ENCODE data around the gene ARHGAP32.

The ARHGAP32 gene

GRCh38 chr11:128938156-128938885 is 253.8 kb downstream of the ARHGAP32 start:
- DNase-seq (ENCODE audit: low read depth in 1 of 2, low spot score in 1 of 2): no peak

GRCh38 chr11:128937480-128937879 is 254.6 kb downstream of the ARHGAP32 start:
- in situ Hi-C loops (cut with HindIII; ENCODE audit: low pct_unique_long_range_greater_than_20kb, low sequenced_read_pairs): no loop called here
- no peak for DNase-seq (ENCODE audit: low read depth in 1 of 2, low spot score in 1 of 2)
- no peak for TF ChIP-seq JUND (IDR thresholded peaks at IDR 0.05; ENCODE audit: low read depth)

More at GRCh38 chr11:128938156-128938885, 253.8 kb downstream of the ARHGAP32 start:
- no peak for TF ChIP-seq JUND (IDR thresholded peaks at IDR 0.05; ENCODE audit: low read depth)
- in situ Hi-C loops (cut with HindIII; ENCODE audit: low pct_unique_long_range_greater_than_20kb, low sequenced_read_pairs): no loop called here

GRCh38 chr11:128936606-128937251 is 255.4 kb downstream of the ARHGAP32 start:
- in situ Hi-C loops (cut with HindIII; ENCODE audit: low pct_unique_long_range_greater_than_20kb, low sequenced_read_pairs): no loop called here

GRCh38 chr11:128934926-128935325 is 257.2 kb downstream of the ARHGAP32 start:
- in situ Hi-C loops (cut with HindIII; ENCODE audit: low pct_unique_long_range_greater_than_20kb, low sequenced_read_pairs): no loop called here
- DNase-seq (ENCODE audit: low read depth in 1 of 2, low spot score in 1 of 2): no peak
- no peak for TF ChIP-seq JUND (IDR thresholded peaks at IDR 0.05; ENCODE audit: low read depth)

More at GRCh38 chr11:128936606-128937251, 255.4 kb downstream of the ARHGAP32 start:
- no peak for TF ChIP-seq JUND (IDR thresholded peaks at IDR 0.05; ENCODE audit: low read depth)
- no peak for DNase-seq (ENCODE audit: low read depth in 1 of 2, low spot score in 1 of 2)

- no peak for TF ChIP-seq JUND (IDR thresholded peaks at IDR 0.05; ENCODE audit: low read depth)
- in situ Hi-C loops (cut with HindIII; ENCODE audit: low pct_unique_long_range_greater_than_20kb, low sequenced_read_pairs): no loop called here
- DNase-seq (ENCODE audit: low read depth in 1 of 2, low spot score in 1 of 2): no peak
Measured at GRCh38 chr11:128934351-128934750, 257.8 kb downstream of the ARHGAP32 start.

GRCh38 chr11:128933481-128934178 is 258.5 kb downstream of the ARHGAP32 start:
- no peak for DNase-seq (ENCODE audit: low read depth in 1 of 2, low spot score in 1 of 2)
- in situ Hi-C loops (cut with HindIII; ENCODE audit: low pct_unique_long_range_greater_than_20kb, low sequenced_read_pairs): no loop called here
- no peak for TF ChIP-seq JUND (IDR thresholded peaks at IDR 0.05; ENCODE audit: low read depth)

- in situ Hi-C loops (cut with HindIII; ENCODE audit: low pct_unique_long_range_greater_than_20kb, low sequenced_read_pairs): no loop called here
- no peak for TF ChIP-seq JUND (IDR thresholded peaks at IDR 0.05; ENCODE audit: low read depth)
- no peak for DNase-seq (ENCODE audit: low read depth in 1 of 2, low spot score in 1 of 2)
Measured at GRCh38 chr11:128931668-128932067, 260.5 kb downstream of the ARHGAP32 start.

GRCh38 chr11:128931066-128931465 is 261.1 kb downstream of the ARHGAP32 start:
- DNase-seq (ENCODE audit: low read depth in 1 of 2, low spot score in 1 of 2): no peak
- no peak for TF ChIP-seq JUND (IDR thresholded peaks at IDR 0.05; ENCODE audit: low read depth)
- in situ Hi-C loops (cut with HindIII; ENCODE audit: low pct_unique_long_range_greater_than_20kb, low sequenced_read_pairs): no loop called here

GRCh38 chr11:128929991-128930390 is 262.1 kb downstream of the ARHGAP32 start:
- no peak for TF ChIP-seq JUND (IDR thresholded peaks at IDR 0.05; ENCODE audit: low read depth)
- in situ Hi-C loops (cut with HindIII; ENCODE audit: low pct_unique_long_range_greater_than_20kb, low sequenced_read_pairs): no loop called here
- no peak for DNase-seq (ENCODE audit: low read depth in 1 of 2, low spot score in 1 of 2)

GRCh38 chr11:128929468-128929867 is 262.7 kb downstream of the ARHGAP32 start:
- TF ChIP-seq JUND (IDR thresholded peaks at IDR 0.05; ENCODE audit: low read depth): no peak

GRCh38 chr11:128928400-128928799 is 263.7 kb downstream of the ARHGAP32 start:
- in situ Hi-C loops (cut with HindIII; ENCODE audit: low pct_unique_long_range_greater_than_20kb, low sequenced_read_pairs): no loop called here
- no peak for TF ChIP-seq JUND (IDR thresholded peaks at IDR 0.05; ENCODE audit: low read depth)
- no peak for DNase-seq (ENCODE audit: low read depth in 1 of 2, low spot score in 1 of 2)

More at GRCh38 chr11:128929468-128929867, 262.7 kb downstream of the ARHGAP32 start:
- in situ Hi-C loops (cut with HindIII; ENCODE audit: low pct_unique_long_range_greater_than_20kb, low sequenced_read_pairs): no loop called here
- DNase-seq (ENCODE audit: low read depth in 1 of 2, low spot score in 1 of 2): no peak

- DNase-seq (ENCODE audit: low read depth in 1 of 2, low spot score in 1 of 2): no peak
- no peak for TF ChIP-seq JUND (IDR thresholded peaks at IDR 0.05; ENCODE audit: low read depth)
- in situ Hi-C loops (cut with HindIII; ENCODE audit: low pct_unique_long_range_greater_than_20kb, low sequenced_read_pairs): no loop called here
Measured at GRCh38 chr11:128927683-128928336, 264.3 kb downstream of the ARHGAP32 start.

Measured in T47D (cell line).